Measurements from ENCODE around the gene SLC13A5.
"Not testable (repeated sequence)": the region's sequence is repeated elsewhere in the genome, so short reads cannot be mapped to it uniquely, and the experiment has no call there.

SLC13A5 gene

GRCh38 chr17:6710317-6710716, 2.9 kb downstream of the SLC13A5 start:
- no peak for DNase-seq

DNA sequence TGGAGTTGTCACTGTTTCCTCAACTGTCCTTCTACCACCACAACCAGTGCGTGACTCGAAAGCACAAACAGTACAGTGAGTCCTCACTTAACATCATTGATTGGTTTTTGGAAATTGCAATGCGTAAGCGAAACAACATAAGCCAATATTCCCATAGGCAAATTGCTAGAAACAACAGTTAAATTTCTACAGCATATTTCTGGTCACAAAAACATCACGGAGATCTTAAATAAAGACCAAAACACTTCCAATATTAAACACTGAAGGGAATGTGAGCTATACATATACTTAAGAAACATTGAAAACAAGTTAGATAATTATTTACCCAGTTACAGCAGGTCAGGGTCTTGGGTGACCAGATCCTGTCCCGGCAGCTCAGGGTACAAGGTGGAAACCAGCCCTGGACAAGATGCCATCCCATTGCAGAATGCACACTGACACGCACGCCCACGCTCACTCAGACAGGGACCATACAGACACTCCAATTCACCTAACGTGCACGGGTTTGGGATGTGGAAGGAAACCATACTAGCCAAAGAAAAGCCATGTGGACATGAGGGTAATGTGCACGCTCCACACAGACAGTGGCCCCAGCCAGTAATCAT, 4.7 kb downstream of the SLC13A5 start:
- DNase-seq = no peak

- no peak for DNase-seq
Observed at GRCh38 chr17:6706996-6707395, 6.2 kb downstream of the SLC13A5 start.

- no peak for DNase-seq
Observed at GRCh38 chr17:6706499-6706898, 6.7 kb downstream of the SLC13A5 start.

DNA sequence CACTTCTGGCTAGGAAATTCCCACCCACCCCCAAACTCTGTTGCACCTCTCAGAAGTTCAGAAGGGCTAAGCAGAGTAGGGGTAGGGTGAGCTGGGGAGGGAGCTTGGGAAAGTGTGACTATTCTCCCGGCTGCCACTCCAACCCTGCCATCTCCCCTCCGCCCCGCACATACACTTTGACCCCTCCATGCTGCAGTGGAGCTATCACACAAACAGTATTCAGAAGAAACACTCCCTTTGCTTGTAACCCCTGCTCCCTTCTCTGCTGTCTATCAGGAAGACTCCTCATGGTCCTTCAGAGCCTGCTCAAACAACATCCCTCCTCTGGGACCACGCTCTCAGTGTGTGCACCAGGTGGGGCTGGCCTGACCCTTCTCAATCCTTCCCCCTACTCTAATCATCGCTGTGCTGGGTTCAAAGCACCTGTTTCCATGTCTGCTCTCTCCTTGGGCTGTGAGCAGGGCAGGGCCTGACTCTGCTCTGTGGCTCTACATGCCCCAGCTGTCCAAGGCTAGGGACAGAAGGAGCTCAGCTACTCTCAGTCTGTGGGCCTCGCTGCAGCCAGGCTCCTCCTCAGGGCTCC, 8.6 kb downstream of the SLC13A5 start:
- DNase-seq = no peak

DNA sequence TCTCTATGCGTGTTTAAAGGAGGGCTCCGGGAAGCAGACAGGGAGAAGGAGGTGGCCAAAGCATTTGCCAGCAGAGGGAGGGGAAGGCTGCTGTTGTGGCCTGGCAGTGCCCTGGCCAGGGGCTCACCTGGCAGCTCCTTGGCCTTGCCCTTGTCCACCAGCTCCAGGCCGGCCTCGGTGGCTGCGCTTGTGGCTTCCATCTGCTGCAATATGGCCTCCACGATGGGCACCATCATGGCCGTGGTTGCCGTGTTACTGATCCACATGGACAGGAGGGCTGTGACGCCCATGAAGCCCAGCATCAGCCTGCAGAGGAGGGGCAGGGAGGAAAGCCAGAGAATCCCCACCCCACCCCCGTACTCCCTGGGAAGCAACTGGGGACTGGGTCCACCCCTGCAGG, 9.4 kb downstream of the SLC13A5 start:
- DNase-seq = no peak

DNA sequence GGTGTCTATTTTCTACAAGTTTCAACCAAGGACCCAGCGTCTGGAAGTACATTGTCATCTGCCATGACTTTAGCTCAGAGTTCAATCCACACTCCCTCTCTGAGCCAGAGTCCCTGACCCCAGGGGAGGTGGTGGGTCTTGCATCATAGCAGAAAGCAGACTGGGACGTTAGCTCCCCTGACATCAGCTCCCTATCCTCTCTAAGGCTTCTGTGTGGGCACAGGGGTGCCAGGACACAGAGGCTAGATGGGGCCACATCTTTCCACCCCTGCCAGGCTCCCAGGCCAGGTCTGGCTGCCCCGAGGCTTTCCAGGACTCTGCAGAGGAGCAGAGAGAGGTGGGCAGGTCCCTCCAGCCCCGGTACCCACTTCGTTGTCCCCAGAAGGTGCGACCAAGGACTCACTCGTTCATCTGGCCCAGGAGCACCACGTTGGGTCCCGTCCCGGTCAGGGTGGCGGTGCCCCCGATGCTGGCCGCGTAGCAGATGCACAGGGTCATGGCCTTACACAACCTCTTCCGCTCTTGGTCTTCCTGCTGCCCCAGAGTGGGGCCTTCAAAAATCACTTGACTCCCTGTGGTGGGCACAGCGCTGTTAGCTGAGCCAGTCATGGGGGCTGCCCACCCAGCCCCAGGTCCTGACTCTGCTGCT, 10.5 kb downstream of the SLC13A5 start:
- DNase-seq = no peak

DNA sequence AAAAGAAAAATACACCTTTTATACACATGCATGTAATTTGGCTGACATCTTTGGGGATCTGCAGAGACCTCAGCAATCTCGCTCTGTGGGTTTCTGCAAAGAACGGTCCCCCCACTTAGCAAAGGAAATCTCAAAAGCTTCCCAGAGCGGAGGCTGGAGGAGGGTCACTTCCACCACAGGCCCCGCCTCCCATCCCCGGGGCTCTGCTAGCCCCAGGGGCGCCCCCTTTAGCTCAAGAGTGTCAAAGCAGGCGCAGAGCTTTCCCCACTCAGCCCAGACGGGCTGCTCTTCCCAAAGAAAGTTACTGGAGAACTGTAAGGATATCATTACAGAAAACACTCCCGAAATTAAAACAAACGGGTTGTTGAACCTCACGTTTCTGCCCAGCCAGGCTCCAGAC, 11.4 kb downstream of the SLC13A5 start:
- no peak for DNase-seq

- DNase-seq = no peak
Observed at GRCh38 chr17:6700948-6701307, 12.2 kb downstream of the SLC13A5 start.

GRCh38 chr17:6699997-6700947, 12.9 kb downstream of the SLC13A5 start:
- DNase-seq = no peak

DNA sequence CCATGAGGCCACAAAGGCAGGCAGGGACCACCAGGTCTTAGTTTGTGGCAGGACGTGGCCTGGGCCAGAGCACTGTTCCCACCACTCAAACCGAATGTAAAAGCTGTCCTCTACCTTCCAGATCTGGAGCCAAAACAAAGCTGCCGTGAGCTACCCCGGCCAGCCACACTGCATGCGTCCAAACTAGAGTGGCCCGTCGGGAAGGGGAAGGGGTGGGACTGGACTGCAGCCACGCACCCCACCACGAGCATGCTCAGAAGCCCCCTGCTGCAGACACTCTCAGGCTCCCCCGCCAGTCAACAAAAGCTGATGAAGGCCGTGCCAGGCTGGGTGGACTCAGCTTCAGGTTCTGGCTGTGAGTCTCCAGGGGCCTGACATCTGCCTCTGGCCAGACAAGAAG, 15.2 kb downstream of the SLC13A5 start:
- no peak for DNase-seq

DNA sequence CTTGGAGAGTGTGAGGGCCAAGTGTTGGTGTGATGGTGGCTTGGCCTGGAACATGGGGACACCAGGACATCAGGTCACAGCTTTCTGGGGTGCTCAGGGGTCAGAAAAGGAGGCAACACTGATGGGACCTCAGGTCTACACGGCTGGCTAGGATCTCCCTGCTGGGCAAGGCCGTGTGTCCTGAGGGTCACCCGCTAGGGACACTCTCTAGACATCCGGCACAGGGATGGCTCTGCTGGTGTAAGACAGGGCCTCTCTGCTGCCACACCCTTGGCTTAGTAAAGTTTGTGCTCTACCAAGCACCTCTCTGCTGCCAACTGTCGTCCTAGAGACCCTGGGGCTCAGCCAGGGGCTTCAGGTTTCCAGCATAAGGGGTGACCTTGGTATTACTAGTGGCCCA, 16.3 kb downstream of the SLC13A5 start:
- no peak for DNase-seq

GRCh38 chr17:6695565-6695964, 17.6 kb downstream of the SLC13A5 start:
- DNase-seq = no peak

GRCh38 chr17:6695051-6695450, 18.1 kb downstream of the SLC13A5 start:
- DNase-seq = no peak

GRCh38 chr17:6691958-6692357, 21.2 kb downstream of the SLC13A5 start:
- not testable (repeated sequence) for DNase-seq

DNA sequence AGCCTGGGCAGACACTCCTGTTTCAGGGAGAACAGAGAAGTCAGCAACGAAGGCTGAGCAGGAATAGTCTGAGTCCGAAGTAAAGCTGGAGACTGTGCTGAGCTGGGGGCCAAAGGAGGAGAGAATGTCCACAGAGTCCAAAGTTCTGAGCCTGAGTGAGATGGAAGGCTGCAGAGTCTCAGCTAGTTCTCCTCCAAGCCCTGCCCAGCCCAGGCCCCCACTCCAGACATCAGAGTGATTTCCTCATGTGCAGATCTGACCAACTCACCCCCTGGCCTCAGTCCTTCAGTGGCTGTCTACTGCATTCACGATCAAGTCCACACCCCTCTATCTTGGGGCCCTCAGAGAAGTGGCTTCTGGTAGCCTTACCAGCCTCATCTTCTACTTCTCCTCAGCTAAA, 21.6 kb downstream of the SLC13A5 start:
- DNase-seq = no peak

GRCh38 chr17:6690641-6691040, 22.5 kb downstream of the SLC13A5 start:
- DNase-seq = no peak

DNA sequence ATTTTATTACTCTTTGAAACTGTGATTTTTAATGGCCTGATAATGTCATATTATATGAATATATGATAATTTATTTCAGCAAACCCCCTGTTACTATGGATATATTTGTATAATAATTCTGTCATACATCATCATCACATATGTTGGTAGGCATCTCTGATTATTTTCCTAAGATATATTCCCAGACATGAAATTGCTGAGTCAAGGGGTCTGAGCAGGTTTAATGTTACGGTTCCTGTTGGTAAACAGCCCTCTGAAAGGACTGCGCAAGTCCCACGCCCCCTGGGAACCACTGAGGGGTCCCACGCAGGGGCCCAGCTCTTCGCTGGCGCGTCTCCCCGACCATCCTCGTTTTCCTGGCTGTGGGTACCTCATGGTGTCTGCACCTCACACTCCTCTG, 24.2 kb downstream of the SLC13A5 start:
- DNase-seq = no peak

DNA sequence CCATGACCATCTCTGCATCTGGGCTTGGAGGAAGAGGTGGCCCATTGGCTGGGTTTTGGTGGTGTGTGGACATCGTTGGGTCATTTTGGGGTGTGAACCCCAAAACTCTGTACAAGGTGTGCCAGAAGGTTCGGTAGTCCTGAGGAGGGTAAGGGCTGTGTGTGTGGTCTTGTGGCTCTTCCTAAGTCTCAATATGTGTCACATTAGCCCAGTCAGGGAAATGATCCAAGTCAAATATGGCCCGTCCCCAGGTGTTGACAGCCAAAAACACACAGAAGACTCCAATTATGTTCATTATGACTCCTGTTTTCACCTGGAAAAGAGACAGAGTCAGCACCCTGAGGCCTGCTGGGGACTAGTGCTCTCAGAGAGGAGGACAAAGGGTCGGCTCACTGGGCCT, 27.1 kb downstream of the SLC13A5 start:
- DNase-seq = no peak

GRCh38 chr17:6684881-6685767, 28.0 kb downstream of the SLC13A5 start:
- DNase-seq = no peak

- DNase-seq = no peak
Observed at GRCh38 chr17:6684460-6684783, 28.7 kb downstream of the SLC13A5 start.

- DNase-seq = no peak
Observed at GRCh38 chr17:6683730-6684459, 29.3 kb downstream of the SLC13A5 start.

Data from GF-D8 (cell line).